Cardiac fibroblast (primary cell): ENCODE results near the gene SMIM32.

Experiments
- DNase-seq, 2 donors: peaks; one replicate each; pipeline versions ENCODE4 v3.0.0 to v3.0.0-alpha.2; 2010; ENCODE audit warnings: low read depth in 2 of 2
- H3K4me3 ChIP-seq, 2 donors: replicated peaks in 1 of 2; 1 replicate in 1 of 2; 2 replicates in 1 of 2; pipeline ENCODE4 v1.5.1; 2011; ENCODE audit warnings: low read depth in 2 of 2, low read length in 2 of 2, mild to moderate bottlenecking in 2 of 2, moderate library complexity in 1 of 2
- TF ChIP-seq, protein P1 (sequence below): IDR thresholded peaks from one replicate; pipeline ENCODE4 v1.5.1; 2011; ENCODE audit warnings: low read depth, mild to moderate bottlenecking, low read length, inconsistent platforms

The SMIM32 gene

DNA sequence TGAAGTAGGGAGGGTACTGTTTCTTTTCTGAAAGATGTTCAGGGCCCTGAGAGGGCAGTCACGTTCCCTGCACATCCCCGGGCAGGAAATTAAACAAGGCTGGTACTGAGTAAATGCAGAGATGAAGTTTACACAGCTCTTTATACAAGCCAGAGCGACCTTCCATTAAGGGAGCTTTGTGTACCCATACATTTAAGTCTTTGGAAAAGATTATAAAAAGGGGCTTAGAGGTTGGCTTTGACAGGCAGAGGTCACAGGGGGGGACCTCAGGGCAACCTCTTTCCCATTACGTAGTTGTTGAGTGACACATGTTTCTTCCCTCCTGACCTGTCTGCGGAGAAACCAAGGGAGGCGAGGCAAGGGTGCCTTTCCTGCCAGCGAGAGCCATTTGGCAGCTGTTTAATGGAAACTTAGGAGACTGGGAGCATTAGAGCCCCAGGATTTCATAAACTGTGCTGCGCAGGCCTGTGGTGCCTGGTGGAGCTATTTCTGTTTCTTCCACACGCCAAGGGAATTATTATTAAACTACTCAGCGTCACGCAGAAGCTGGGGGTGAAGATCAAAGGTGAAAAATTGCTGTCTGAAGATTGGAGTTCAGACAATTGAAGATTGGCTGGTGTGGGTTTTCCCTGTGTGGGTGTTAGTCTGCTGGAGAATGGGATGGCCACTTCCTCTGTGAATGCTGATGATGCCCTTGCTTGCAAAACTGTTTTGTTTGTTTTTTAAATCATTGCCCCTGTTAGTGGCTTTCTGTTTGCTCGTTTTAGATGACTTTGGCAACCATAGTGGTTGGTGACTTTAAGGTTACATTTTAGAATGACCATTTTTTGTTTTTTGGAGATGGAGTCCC is 3.2 kb upstream of the SMIM32 start:
- DNase-seq: no peak
- TF ChIP-seq, protein P1, sequence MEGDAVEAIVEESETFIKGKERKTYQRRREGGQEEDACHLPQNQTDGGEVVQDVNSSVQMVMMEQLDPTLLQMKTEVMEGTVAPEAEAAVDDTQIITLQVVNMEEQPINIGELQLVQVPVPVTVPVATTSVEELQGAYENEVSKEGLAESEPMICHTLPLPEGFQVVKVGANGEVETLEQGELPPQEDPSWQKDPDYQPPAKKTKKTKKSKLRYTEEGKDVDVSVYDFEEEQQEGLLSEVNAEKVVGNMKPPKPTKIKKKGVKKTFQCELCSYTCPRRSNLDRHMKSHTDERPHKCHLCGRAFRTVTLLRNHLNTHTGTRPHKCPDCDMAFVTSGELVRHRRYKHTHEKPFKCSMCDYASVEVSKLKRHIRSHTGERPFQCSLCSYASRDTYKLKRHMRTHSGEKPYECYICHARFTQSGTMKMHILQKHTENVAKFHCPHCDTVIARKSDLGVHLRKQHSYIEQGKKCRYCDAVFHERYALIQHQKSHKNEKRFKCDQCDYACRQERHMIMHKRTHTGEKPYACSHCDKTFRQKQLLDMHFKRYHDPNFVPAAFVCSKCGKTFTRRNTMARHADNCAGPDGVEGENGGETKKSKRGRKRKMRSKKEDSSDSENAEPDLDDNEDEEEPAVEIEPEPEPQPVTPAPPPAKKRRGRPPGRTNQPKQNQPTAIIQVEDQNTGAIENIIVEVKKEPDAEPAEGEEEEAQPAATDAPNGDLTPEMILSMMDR: no peak
- H3K4me3 ChIP-seq: no peak overlapping the region

DNA sequence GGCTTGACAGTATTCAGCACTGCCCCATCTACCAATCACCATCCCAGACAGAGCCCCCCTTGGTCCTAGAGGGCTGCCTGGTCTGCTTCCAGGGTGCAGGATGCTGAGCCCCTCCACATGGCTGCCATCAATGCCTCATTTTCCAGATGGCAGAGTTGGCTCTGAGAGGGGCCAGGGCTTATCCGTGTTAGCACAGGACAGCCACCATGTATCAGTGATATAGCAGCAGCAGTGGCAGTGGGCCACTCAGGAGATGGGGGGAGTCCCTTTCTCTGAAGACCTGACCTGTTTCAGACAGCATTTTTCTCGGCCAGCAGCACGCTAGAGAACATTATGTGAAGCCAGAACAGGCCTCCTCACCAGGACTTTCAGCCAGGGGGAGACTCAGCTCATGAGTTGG is 1.6 kb upstream of the SMIM32 start:
- H3K4me3 ChIP-seq: no peak overlapping the region
- DNase-seq: no peak
- TF ChIP-seq, protein P1: no peak

DNA sequence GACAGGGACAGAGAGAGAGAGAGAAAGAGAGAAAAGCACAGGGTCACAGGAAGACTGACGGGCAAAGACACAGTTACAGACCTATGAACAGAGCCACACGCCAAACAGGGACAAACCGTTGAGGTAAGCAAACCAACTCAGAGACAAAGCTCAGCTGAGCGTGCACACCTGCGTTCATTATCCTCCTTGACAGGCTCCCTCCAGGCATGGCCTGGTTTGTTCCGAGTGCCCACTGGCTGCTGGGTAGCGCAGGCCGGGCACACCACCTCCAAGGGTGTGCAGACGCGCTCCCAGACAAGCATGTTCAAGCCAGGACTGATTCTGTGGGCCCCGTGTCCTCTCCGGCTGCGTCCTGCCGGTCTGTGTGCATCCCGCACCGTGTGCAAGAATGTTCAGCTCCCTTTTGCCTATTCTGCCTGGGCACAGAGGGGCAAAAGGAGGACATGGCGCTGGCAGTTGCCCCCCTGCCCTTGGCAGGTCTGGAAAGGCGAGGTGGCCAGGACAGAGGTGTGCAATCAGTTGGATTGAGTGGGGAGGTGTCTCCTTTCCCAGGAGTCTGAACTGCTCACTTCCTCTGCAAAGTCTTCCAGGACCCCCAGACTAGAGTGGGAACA is 467 bp upstream of the SMIM32 start:
- DNase-seq: no peak
- TF ChIP-seq, protein P1: no peak
- H3K4me3 ChIP-seq: peak overlapping the region in 1 of 2 donors; percentile 19

DNA sequence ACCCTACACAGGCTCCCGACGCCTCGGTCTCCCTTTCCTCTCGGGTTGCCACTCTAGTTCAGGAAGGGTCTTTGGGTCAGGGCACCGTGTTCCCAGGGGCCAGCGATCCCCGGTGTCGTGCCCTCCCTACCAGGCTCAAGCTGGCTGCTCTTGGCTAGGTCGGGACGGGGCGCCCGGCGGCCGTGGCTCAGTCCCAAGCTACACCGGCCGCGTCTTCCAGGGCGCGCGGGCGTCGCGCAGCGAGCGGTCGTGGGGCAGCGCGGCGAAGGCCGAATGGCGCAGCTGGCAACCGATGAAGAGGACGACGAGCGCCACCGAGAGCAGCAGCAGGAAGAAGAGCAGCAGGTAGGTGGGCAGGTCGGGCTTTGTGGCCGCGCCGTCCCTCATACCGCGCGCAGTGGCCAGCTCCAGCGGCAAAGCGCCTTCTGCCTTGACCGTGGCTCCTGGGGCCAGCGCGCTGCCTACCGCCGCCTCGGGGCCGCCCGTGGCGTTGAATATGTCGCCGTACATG is 892 bp downstream of the SMIM32 start:
- H3K4me3 ChIP-seq: peak overlapping the region; percentile 32 to 36
- peak; percentile 12 to 31 for DNase-seq
- TF ChIP-seq, protein P1: no peak

DNA sequence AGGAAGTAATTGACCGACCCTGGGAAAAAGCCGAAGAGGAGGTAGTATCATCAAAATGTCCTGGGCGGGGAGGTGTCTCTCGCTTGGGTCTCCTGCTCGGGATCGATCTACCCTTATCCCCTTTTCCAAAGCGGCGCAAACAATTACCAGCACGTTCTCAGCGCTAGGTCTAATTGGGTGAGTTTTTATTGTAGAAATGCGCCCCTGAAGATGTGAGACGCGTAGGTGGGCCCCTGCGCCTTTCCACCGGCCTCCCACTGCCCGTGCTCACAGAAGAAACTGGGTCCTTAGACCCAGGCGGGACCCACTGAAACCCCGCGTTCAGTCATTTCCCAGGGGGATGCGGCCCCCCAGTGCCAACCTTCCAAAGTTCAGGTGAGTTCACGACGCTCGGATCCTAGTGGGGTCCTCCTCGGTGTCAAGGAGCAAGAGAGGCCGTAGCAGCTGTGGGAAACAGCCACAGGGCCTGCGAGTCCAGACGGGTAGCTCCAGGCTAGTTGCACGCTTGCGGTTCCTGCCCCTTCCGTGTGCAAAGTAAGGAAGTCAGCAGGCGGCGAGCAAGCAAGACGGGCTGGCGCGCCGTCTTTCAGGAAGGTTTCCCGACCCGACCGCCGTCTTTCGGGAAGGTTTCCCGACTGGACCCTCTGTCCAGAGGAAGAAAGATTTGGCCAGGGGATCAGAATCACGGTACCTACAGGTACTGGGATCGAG is 1.5 kb downstream of the SMIM32 start:
- DNase-seq: peak; percentile 43 to 49

DNA sequence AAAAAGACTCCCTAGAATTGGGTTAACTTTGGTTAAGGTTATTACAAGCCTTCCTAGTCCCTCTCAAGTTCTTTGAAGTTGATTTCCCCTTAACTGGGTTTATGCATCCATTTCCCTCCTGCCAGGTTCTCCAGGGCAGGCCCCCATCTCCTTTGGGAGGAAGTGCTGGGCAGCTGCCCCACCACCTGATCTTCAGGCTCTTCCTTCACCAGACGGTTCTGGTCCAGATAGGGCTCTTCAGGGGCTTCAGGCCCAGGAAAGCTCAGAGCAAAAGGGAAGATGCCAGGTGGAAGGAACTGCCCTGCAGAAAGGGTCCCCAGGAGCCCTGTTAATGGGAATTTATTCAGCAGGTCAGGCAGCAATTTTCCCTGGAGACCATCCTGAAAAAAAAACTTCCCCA is 2.1 kb downstream of the SMIM32 start:
- no peak for DNase-seq
- TF ChIP-seq, protein P1: no peak
- H3K4me3 ChIP-seq: no peak overlapping the region

More for the DNA sequence above, 1.5 kb downstream of the SMIM32 start:
- peak overlapping the region; percentile 32 to 36 for H3K4me3 ChIP-seq
- TF ChIP-seq, protein P1: no peak
